GM12891 (cell line): ENCODE results near the gene MET.

Experiments
- PAX5 ChIP-seq: IDR thresholded peaks from 2 replicates; pipeline ENCODE4 v1.6.1; 2011; ENCODE audit warnings: low read length, moderate library complexity, mild to moderate bottlenecking; ENCODE audit not compliant: insufficient read depth, severe bottlenecking
- POLR2A ChIP-seq: IDR thresholded peaks from 2 replicates; pipeline ENCODE4 v1.6.1; 2011; ENCODE audit warnings: low read depth, low read length, control low read depth
- POLR2AphosphoS5 ChIP-seq: IDR thresholded peaks from 2 replicates; pipeline ENCODE4 v1.6.1; 2011; ENCODE audit warnings: low read depth, low read length, control low read depth
- POU2F2 ChIP-seq: IDR thresholded peaks from 2 replicates; pipeline ENCODE4 v1.6.1; 2011; ENCODE audit warnings: low read depth, mild to moderate bottlenecking, control low read depth, low read length, moderate library complexity
- SPI1 ChIP-seq: IDR thresholded peaks from 2 replicates; pipeline ENCODE4 v1.6.1; 2011; ENCODE audit warnings: low read depth, low read length, control low read depth
- TAF1 ChIP-seq: IDR thresholded peaks from 2 replicates; pipeline ENCODE4 v1.6.1; 2011; ENCODE audit warnings: low read depth, low read length, control low read depth

DNA sequence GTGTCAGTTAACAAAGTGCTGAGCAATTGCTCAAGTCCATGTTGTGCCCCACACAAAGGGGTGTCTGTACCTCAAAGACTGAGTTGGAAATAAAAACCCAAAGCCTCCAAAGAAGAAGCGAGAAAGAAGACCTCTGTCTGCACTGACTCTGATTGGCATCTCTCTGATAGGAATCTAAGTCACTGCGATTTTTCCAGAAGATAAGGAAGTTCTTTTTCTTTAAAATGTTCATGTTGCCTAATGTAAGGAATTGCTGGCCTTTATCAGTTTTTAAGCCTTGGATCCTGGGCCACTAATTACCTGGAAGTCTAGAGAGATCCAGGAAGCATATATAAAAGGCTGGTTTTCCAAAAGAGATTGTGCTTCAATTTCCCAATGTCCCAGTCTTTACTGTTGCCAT is 24.1 kb upstream of the MET start:
- TF ChIP-seq POLR2A, result no peak
- no peak for TF ChIP-seq POLR2AphosphoS5
- no peak for TF ChIP-seq TAF1
- no peak for TF ChIP-seq SPI1
- TF ChIP-seq POU2F2, result no peak
- TF ChIP-seq PAX5, result no peak
